K562 (cell line): ENCODE results near the gene CCDC18. TPM values are rescaled to one million over a fixed set of nuclear protein-coding genes. Genes with fewer than 3 reads are reported as not detected.
A peak's percentile ranks its signal among the peaks of the same experiment; 100 is the strongest.
"Not testable (repeated sequence)": the region's sequence is repeated elsewhere in the genome, so short reads cannot be mapped to it uniquely, and the experiment has no call there.

ENCODE experiments used
- ATAC-seq: fragments of 200-7000 bp; cut with Tn5 transposase; 3 replicates; pipeline ENCODE4 v1.9.1; 2020; ENCODE audit warnings: moderate library complexity
- BruUV-seq: library from RNA; stranded (reverse); fragments of 400-500 nt; replicated peaks from 2 replicates; lab custom pipeline; 2021; lab: Mats Ljungman, UMichigan
- CTCF ChIA-PET: fragments of 300-600 bp; formaldehyde crosslinking; extraction: SDS; loops from one replicate; lab custom pipeline; 2021; ENCODE audit warnings: low intra/inter-chr PET ratio; lab: Yijun Ruan, JAX
- POLR2A ChIA-PET: fragments of 300-600, 350-650 bp; sonication (Branson Sonifier 250); formaldehyde crosslinking; extraction: SDS; loops from one replicate; lab custom pipeline; 2021; ENCODE audit warnings: antibody characterized with exemption, inconsistent platforms; lab: Yijun Ruan, JAX
- DNase-seq, 4 experiments: peaks; one replicate each; pipeline versions ENCODE4 v3.0.0 to v3.0.0-alpha.2; 2011 to 2018; ENCODE audit warnings: low spot score in 3 of 4, mixed read lengths in 3 of 4; ENCODE audit errors: extremely low read depth in 1 of 4
- FAIRE-seq: peaks from 2 replicates; lab custom pipeline; 2011; peaks lifted over from hg19 to GRCh38; lab: Jason Lieb, UNC
- H2AFZ ChIP-seq: 2 replicates; pipeline ENCODE4 v1.6.0; 2011; ENCODE audit warnings: low read depth, low read length, control low read depth, inconsistent platforms
- H3K27ac ChIP-seq: fragments of 200-600 bp; 3 replicates; pipeline ENCODE4 v1.8.0; 2011; ENCODE audit warnings: low read depth, mild to moderate bottlenecking, control low read depth, inconsistent platforms, low read length, moderate library complexity, mixed read lengths; ENCODE audit errors: extremely low read depth
- H3K27me3 ChIP-seq, 2 experiments: fragments of 300-600 bp in 1 of 2; 2 replicates in 1 of 2; 3 replicates in 1 of 2; pipeline versions ENCODE4 v1.6.0 to v1.8.0; 2011; ENCODE audit warnings: inconsistent platforms in 2 of 2, low read length in 2 of 2, mild to moderate bottlenecking in 1 of 2, mixed read lengths in 1 of 2, moderate library complexity in 1 of 2; ENCODE audit not compliant: control insufficient read depth in 2 of 2, insufficient read depth in 2 of 2
- H3K36me3 ChIP-seq: fragments of 300-600 bp; 3 replicates; pipeline ENCODE4 v1.8.0; 2011; ENCODE audit warnings: mild to moderate bottlenecking, low read length, inconsistent platforms; ENCODE audit not compliant: control insufficient read depth, insufficient read depth
- H3K4me1 ChIP-seq, 2 experiments: fragments of 200-600 bp in 1 of 2; replicated peaks in 1 of 2; 2 replicates in 1 of 2; 3 replicates in 1 of 2; pipeline versions ENCODE4 v1.5.1 to v1.8.0; 2011; ENCODE audit warnings: inconsistent platforms in 2 of 2, low read length in 2 of 2, mild to moderate bottlenecking in 1 of 2, mixed read lengths in 1 of 2, moderate library complexity in 1 of 2; ENCODE audit not compliant: control insufficient read depth in 2 of 2, insufficient read depth in 2 of 2
- H3K4me2 ChIP-seq: 2 replicates; pipeline ENCODE4 v1.6.1; 2011; ENCODE audit warnings: low read length, control low read depth, inconsistent platforms, mixed read lengths; ENCODE audit not compliant: insufficient read depth
- H3K4me3 ChIP-seq: fragments of 200-600 bp; sonication (generic), shearing (Covaris generic); 2 replicates; pipeline ENCODE4 v1.5.1; 2016; ENCODE audit warnings: control low read depth, inconsistent platforms
- H3K79me2 ChIP-seq: fragments of 200-600 bp; 3 replicates; pipeline ENCODE4 v1.8.0; 2011; ENCODE audit warnings: low read length, inconsistent platforms; ENCODE audit not compliant: control insufficient read depth, insufficient read depth
- H3K9ac ChIP-seq, 2 experiments: 2 replicates each; pipeline versions ENCODE4 v1.6.0 to v1.6.1; 2011; ENCODE audit warnings: low read depth in 2 of 2, low read length in 2 of 2, control low read depth in 1 of 2, inconsistent platforms in 1 of 2, mild to moderate bottlenecking in 1 of 2, mixed read lengths in 1 of 2; ENCODE audit not compliant: insufficient read depth in 1 of 2
- H3K9me1 ChIP-seq: one replicate; pipeline ENCODE4 v1.6.0; 2011; ENCODE audit warnings: inconsistent platforms, mild to moderate bottlenecking, low read length, moderate library complexity; ENCODE audit not compliant: control insufficient read depth, insufficient read depth
- H3K9me3 ChIP-seq: replicated peaks from 2 replicates; pipeline ENCODE4 v1.5.1; 2011; ENCODE audit warnings: low read depth, low read length, inconsistent platforms; ENCODE audit not compliant: control insufficient read depth, insufficient read depth
- H4K20me1 ChIP-seq: replicated peaks from 2 replicates; pipeline ENCODE4 v1.6.1; 2011; ENCODE audit warnings: low read length, inconsistent platforms, mixed read lengths; ENCODE audit not compliant: control insufficient read depth, insufficient read depth
- E2F3 ChIP-seq: fragments of 250-450 bp; sonication (Bioruptor Pico); IDR thresholded peaks from 2 replicates; pipeline ENCODE4 v1.4.0; 2020; ENCODE audit warnings: mild to moderate bottlenecking
- GATAD2A ChIP-seq: fragments of 450-650 bp; IDR thresholded peaks from 2 replicates; pipeline ENCODE4 v1.6.1; 2017
- NFE2 ChIP-seq: IDR thresholded peaks from 2 replicates; pipeline ENCODE4 v1.6.1; 2014; ENCODE audit warnings: antibody characterized with exemption, low read depth
- PML ChIP-seq: IDR thresholded peaks from 2 replicates; pipeline ENCODE4 v1.6.1; 2012; ENCODE audit warnings: low read length, inconsistent platforms
- POLR2G ChIP-seq: fragments of 200-400 bp; formaldehyde crosslinking; IDR thresholded peaks from 2 replicates; pipeline ENCODE4 v1.6.1; 2017; ENCODE audit warnings: low read depth, mild to moderate bottlenecking, antibody characterized with exemption, low read length, moderate library complexity
- PPARD ChIP-seq: fragments of 250-450 bp; sonication (Bioruptor Pico); IDR thresholded peaks from 2 replicates; pipeline ENCODE4 v1.8.0; 2022; ENCODE audit warnings: inconsistent platforms, mild to moderate bottlenecking, moderate library complexity
- RBM22 ChIP-seq: fragments of 200-400 bp; formaldehyde crosslinking; IDR thresholded peaks from 2 replicates; pipeline ENCODE4 v1.6.1; 2018; ENCODE audit warnings: low read length, low read depth; ENCODE audit not compliant: poor library complexity, severe bottlenecking
- TEAD1 ChIP-seq, 2 experiments: fragments of 450-650 bp in 1 of 2; sonication (generic) in 1 of 2; formaldehyde crosslinking; IDR thresholded peaks; 2 replicates each; pipeline versions ENCODE4 v1.4.0 to v1.8.0; 2020 to 2022; ENCODE audit warnings: mild to moderate bottlenecking in 2 of 2, missing genetic modification reagents in 1 of 2
- WGBS: fragments of 100-300 bp; shearing (Covaris generic); methylation state at CpG from one replicate; pipeline ENCODE4 v1.1.6; 2016; ENCODE audit warnings: low coverage, mixed read lengths; ENCODE audit not compliant: insufficient coverage; ENCODE audit errors: missing lambda C conversion rate; 5-methylcytosine and 5-hydroxymethylcytosine counted together
- in situ Hi-C: fragments of 300-500 bp; cut with MboI; formaldehyde crosslinking; loops from 4 replicates; pipeline ENCODE4 v1.15.0; 2018; ENCODE audit warnings: inconsistent platforms, mixed read lengths
- intact Hi-C: fragments of 100-400 bp; cut with micrococcal nuclease; formaldehyde crosslinking; loops from 2 replicates; pipeline ENCODE4 v1.14.2; 2022
- polyA plus RNA-seq, 8 experiments: library from polyadenylated mRNA; depleted of rRNA in 4 of 8; stranded (reverse) in 5 of 8; unstranded in 3 of 8; fragments of >200 nt; fragmentation: Nextera tagmentation in 2 of 8; fragmentation: Illumina TruSeq in 1 of 8; extraction: Ambion mirVana in 2 of 8; extraction: Trizol in 1 of 8; gene quantifications; 2 replicates each; pipeline versions ENCODE4 v1.2.1 to v1.2.3, GENCODE V29; 2011 to 2014; ENCODE audit warnings: inconsistent platforms in 1 of 8, missing spikeins in 1 of 8
- total RNA-seq, 7 experiments: library from RNA; depleted of rRNA in 6 of 7; stranded (reverse); fragments of >200 nt in 6 of 7; fragmentation: Illumina TruSeq in 2 of 7; extraction: Trizol in 2 of 7; gene quantifications; 2 replicates each; pipeline versions ENCODE4 v1.2.1 to v1.2.3, GENCODE V29; 2011 to 2021; ENCODE audit warnings: low replicate concordance in 1 of 7
- TF ChIP-seq, protein P1 (sequence below): fragments of 450-650 bp; IDR thresholded peaks from 2 replicates; pipeline ENCODE4 v1.6.1; 2017; ENCODE audit warnings: antibody characterized with exemption
- TF ChIP-seq, protein P2 (sequence below): sonication (generic); formaldehyde crosslinking; IDR thresholded peaks from 2 replicates; pipeline ENCODE4 v1.8.1; 2023; ENCODE audit warnings: mild to moderate bottlenecking, missing genetic modification reagents

CCDC18 gene
- total and polyA plus RNA-seq, 9 of the 15 experiments (the other 6 are each of a cell fraction or from before 2014, with no cell fraction given) = 19.5 to 34.2 (median 24.3) TPM

DNA sequence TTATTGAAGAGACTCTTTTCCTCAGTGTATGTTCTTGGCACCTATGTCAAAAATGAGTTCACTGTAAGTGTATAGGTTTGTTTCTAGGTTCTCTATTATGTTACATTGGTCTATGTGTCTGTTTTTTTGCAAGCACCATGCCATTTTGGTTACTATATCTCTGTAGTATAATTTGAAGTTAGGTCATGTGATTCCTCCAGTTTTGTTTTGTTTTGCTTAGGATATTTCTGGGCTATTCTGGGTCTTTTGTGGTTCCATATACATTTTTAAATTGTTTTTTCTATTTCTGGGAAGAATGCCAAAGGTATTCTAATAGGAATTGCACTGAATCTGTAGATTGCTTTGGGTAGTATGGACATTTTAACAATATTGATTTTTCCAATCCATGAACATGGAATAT, 13.5 kb upstream of the CCDC18 start (continued):
- TF ChIP-seq, protein P1, sequence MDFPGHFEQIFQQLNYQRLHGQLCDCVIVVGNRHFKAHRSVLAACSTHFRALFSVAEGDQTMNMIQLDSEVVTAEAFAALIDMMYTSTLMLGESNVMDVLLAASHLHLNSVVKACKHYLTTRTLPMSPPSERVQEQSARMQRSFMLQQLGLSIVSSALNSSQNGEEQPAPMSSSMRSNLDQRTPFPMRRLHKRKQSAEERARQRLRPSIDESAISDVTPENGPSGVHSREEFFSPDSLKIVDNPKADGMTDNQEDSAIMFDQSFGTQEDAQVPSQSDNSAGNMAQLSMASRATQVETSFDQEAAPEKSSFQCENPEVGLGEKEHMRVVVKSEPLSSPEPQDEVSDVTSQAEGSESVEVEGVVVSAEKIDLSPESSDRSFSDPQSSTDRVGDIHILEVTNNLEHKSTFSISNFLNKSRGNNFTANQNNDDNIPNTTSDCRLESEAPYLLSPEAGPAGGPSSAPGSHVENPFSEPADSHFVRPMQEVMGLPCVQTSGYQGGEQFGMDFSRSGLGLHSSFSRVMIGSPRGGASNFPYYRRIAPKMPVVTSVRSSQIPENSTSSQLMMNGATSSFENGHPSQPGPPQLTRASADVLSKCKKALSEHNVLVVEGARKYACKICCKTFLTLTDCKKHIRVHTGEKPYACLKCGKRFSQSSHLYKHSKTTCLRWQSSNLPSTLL = no peak
- no peak for TF ChIP-seq E2F3
- no peak for TF ChIP-seq PML
- no peak for TF ChIP-seq PPARD (CRISPR knock-in tag)
- no peak for TF ChIP-seq GATAD2A
- TF ChIP-seq NFE2 = no peak
- TF ChIP-seq TEAD1 (CRISPR knock-in tag; IDR thresholded peaks at IDR 0.05) = no peak

DNA sequence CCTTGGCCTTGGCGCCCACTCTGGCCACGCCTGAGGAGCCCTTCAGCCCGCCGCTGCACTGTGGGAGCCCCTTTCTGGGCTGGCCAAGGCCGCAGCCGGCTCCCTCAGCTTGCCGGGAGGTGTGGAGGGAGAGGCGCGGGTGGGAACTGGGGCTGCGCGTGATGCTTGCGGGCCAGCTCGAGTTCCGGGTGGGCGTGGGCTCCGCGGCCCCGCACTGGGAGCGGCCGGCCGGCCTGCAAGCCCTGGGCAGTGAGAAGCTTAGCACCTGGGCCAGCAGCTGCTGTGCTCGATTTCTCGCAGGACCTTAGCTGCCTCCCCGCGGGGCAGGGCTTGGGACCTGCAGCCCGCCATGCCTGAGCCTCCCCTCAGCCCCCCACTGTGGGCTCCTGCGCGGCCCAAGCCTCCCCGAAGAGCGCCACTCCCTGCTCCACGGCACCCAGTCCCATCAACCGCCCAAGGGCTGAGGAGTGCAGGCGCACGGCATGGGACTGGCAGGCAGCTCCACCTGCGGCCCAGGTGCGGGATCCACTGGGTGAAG, 10.3 kb upstream of the CCDC18 start:
- Histone ChIP-seq H3K79me2 (peaks cover 98% of the 10 kb centered on the region), H3K36me3 (peaks cover 33% of the 10 kb centered on the region; the same call in 2 of the 3 replicates)
- H3K27me3 ChIP-seq, H3K9me1 ChIP-seq, H3K9me3 ChIP-seq, H3K4me3 ChIP-seq, H3K4me2 ChIP-seq, H2AFZ ChIP-seq, ATAC-seq, DNase-seq, FAIRE-seq, intact Hi-C loops, BruUV-seq, H3K27ac ChIP-seq, H3K4me1 ChIP-seq, H4K20me1 ChIP-seq, H3K9ac ChIP-seq, in situ Hi-C loops, CTCF ChIA-PET: not testable (repeated sequence)
- WGBS = 97% methylated on average over 16 of the region's 36 CpGs
- POLR2A ChIA-PET = interaction anchor here (0.6 to 0.9 kb wide), 4 partner anchors 9 to 608 kb away, joined by 3 to 4 read pairs (median 4); no protein-coding TSS in a partner anchor
- peak; percentile 52 for TF ChIP-seq RBM22
- TF ChIP-seq, protein P2, sequence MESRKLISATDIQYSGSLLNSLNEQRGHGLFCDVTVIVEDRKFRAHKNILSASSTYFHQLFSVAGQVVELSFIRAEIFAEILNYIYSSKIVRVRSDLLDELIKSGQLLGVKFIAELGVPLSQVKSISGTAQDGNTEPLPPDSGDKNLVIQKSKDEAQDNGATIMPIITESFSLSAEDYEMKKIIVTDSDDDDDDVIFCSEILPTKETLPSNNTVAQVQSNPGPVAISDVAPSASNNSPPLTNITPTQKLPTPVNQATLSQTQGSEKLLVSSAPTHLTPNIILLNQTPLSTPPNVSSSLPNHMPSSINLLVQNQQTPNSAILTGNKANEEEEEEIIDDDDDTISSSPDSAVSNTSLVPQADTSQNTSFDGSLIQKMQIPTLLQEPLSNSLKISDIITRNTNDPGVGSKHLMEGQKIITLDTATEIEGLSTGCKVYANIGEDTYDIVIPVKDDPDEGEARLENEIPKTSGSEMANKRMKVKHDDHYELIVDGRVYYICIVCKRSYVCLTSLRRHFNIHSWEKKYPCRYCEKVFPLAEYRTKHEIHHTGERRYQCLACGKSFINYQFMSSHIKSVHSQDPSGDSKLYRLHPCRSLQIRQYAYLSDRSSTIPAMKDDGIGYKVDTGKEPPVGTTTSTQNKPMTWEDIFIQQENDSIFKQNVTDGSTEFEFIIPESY = peak; percentile 89
- TF ChIP-seq POLR2G = peak; percentile 31; the same call in 1 of the 2 replicates
